Measurements from ENCODE around the gene FUCA1. TPM values are rescaled to one million over a fixed set of nuclear protein-coding genes. Genes with fewer than 3 reads are reported as not detected.

The FUCA1 gene
- total and polyA plus RNA-seq, 2 donors (not counting 3 experiments of a cell fraction or from before 2014, with no cell fraction given): 4.9 to 5.6 TPM

DNA sequence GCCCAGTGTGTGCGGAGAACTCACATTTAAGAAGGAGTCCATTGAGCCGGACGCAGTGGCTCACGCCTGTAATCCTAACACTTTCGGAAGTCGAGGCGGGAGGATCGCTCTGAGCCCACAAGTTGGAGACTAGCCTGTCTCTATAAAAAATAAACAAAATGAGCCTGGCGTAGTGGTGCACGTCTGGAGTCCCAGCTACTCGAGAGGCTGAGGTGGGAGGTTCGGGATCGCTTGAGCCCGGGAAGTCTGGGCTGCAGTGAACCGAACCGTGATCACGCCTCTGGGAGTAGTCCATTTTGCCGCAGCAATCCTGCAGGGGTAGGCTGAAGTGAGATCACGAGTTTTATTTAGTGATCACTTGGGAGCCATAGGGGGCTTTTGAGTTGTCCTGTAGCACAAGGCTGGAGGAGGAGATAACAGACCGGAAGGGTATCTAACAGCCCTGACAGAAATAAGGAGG, 497 bp upstream of the FUCA1 start:
- FAIRE-seq (no peak), DNase-seq (ENCODE audit: low read depth, low spot score) (no peak)
- POLR2A ChIA-PET: interaction anchor here (0.6 kb wide), 1 partner anchor 43 kb away, joined by 3 read pairs; no protein-coding TSS in a partner anchor
- TF ChIP-seq, protein P1, sequence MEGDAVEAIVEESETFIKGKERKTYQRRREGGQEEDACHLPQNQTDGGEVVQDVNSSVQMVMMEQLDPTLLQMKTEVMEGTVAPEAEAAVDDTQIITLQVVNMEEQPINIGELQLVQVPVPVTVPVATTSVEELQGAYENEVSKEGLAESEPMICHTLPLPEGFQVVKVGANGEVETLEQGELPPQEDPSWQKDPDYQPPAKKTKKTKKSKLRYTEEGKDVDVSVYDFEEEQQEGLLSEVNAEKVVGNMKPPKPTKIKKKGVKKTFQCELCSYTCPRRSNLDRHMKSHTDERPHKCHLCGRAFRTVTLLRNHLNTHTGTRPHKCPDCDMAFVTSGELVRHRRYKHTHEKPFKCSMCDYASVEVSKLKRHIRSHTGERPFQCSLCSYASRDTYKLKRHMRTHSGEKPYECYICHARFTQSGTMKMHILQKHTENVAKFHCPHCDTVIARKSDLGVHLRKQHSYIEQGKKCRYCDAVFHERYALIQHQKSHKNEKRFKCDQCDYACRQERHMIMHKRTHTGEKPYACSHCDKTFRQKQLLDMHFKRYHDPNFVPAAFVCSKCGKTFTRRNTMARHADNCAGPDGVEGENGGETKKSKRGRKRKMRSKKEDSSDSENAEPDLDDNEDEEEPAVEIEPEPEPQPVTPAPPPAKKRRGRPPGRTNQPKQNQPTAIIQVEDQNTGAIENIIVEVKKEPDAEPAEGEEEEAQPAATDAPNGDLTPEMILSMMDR (IDR thresholded peaks at IDR 0.05; ENCODE audit: extremely low read depth in 1 of 2, insufficient read depth in 1 of 2, low read depth in 1 of 2, low read length in 2 of 2): no peak
- TF ChIP-seq POLR2AphosphoS5 (IDR thresholded peaks at IDR 0.05; ENCODE audit: insufficient read depth, low read depth, low read length): no peak
- no peak for TF ChIP-seq FOS (IDR thresholded peaks at IDR 0.05; ENCODE audit: borderline replicate concordance, insufficient read depth, low read length)
- no TSS peak for BruUV-seq (replicated peaks)
- H3K27ac ChIP-seq (ENCODE audit: insufficient read depth, low read depth, low read length): no peak overlapping the region
- no peaks in the 10 kb centered on the region for H3K36me3 ChIP-seq (ENCODE audit: control insufficient read depth in 2 of 2, extremely low read depth in 1 of 2, insufficient read depth in 2 of 2, low read length in 2 of 2)
- CTCF ChIA-PET: interaction anchor here (0.7 to 2.2 kb wide), 8 partner anchors 13 to 244 kb away, joined by 3 to 18 read pairs (median 4); partner anchors contain the start of genes HMGCL and MYOM3
- H3K4me1 ChIP-seq (ENCODE audit: control insufficient read depth, extremely low read depth, insufficient read depth, low read length): peaks cover 4% of the 10 kb centered on the region
- peak overlapping the region in 2 of 3 experiments; percentile 52 to 61 for H3K4me3 ChIP-seq (replicated peaks in 1 of 3; ENCODE audit: insufficient read depth in 1 of 3, low read depth in 1 of 3, low read length in 3 of 3)
- H3K27me3 ChIP-seq (ENCODE audit: control insufficient read depth in 2 of 2, insufficient read depth in 2 of 2, low read length in 2 of 2): peaks cover 4 to 10% of the 10 kb centered on the region in 2 experiments
- H3K79me2 ChIP-seq (ENCODE audit: control insufficient read depth, insufficient read depth, low read length): no peaks in the 10 kb centered on the region
- H3K4me2 ChIP-seq (ENCODE audit: insufficient read depth, low read length): peak overlapping the region; percentile 77
- no peaks in the 10 kb centered on the region for H4K20me1 ChIP-seq (replicated peaks; ENCODE audit: control insufficient read depth, extremely low read depth, insufficient read depth, low read length)
- H3K9ac ChIP-seq (replicated peaks; ENCODE audit: extremely low read depth, insufficient read depth, low read length): no peak overlapping the region
- peak overlapping the region; percentile 97 for H2AFZ ChIP-seq (ENCODE audit: low read depth, low read length)
- intact Hi-C loops (cut with micrococcal nuclease): loop anchor here (1.0 to 2.0 kb wide), 6 partner anchors 28 to 96 kb away; partner anchors contain the start of genes HMGCL and PNRC2
- no peaks in the 10 kb centered on the region for H3K9me3 ChIP-seq (replicated peaks; ENCODE audit: control insufficient read depth, insufficient read depth, low read length)
- dilution Hi-C loops (cut with MboI; ENCODE audit: extremely low pct_ligation_motif_present, low sequenced_read_pairs): no loop called here
- H3K9me1 ChIP-seq (replicated peaks; ENCODE audit: control insufficient read depth, extremely low read depth, insufficient read depth, low read length): no peaks in the 10 kb centered on the region

DNA sequence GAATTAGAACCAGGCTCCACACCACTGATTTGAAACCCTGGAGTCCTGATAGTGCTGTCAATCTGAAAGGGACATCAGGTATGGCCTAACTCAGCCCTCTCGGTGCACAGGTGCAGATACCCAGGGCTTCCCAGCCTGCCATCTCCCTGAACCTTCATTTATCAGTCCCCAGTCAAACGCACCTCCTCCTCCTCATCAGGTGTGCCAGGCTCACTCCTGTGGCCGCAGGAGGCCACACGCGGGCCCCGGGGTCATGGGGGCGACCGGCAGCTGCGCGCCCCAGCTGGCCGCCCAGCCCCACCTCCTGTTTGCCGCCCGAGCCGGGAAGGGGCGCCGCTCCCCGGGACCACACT, 572 bp downstream of the FUCA1 start:
- DNase-seq (ENCODE audit: low read depth, low spot score) (no peak), FAIRE-seq (no peak)
- peak overlapping the region; percentile 49 to 61 (median 52) for H3K4me3 ChIP-seq (replicated peaks in 1 of 3; ENCODE audit: insufficient read depth in 1 of 3, low read depth in 1 of 3, low read length in 3 of 3)
- no peaks in the 10 kb centered on the region for H3K79me2 ChIP-seq (ENCODE audit: control insufficient read depth, insufficient read depth, low read length)
- ChIA-PET CTCF (interaction anchor here (0.5 to 2.2 kb wide), 6 partner anchors 12 to 178 kb away, joined by 3 to 18 read pairs (median 4); no protein-coding TSS in a partner anchor), POLR2A (no interaction called here)
- dilution Hi-C loops (cut with MboI; ENCODE audit: extremely low pct_ligation_motif_present, low sequenced_read_pairs) (no loop called here), intact Hi-C loops (cut with micrococcal nuclease) (no loop called here)
- no peaks in the 10 kb centered on the region for H3K36me3 ChIP-seq (ENCODE audit: control insufficient read depth in 2 of 2, extremely low read depth in 1 of 2, insufficient read depth in 2 of 2, low read length in 2 of 2)
- H4K20me1 ChIP-seq (replicated peaks; ENCODE audit: control insufficient read depth, extremely low read depth, insufficient read depth, low read length): no peaks in the 10 kb centered on the region
- BruUV-seq (replicated peaks): no TSS peak
- peak overlapping the region; percentile 77 for H3K4me2 ChIP-seq (ENCODE audit: insufficient read depth, low read length)
- H3K27me3 ChIP-seq (ENCODE audit: control insufficient read depth in 2 of 2, insufficient read depth in 2 of 2, low read length in 2 of 2): peaks cover 4 to 10% of the 10 kb centered on the region in 2 experiments
- H2AFZ ChIP-seq (ENCODE audit: low read depth, low read length): peak overlapping the region; percentile 97
- H3K9me3 ChIP-seq (replicated peaks; ENCODE audit: control insufficient read depth, insufficient read depth, low read length): no peaks in the 10 kb centered on the region
- H3K9ac ChIP-seq (replicated peaks; ENCODE audit: extremely low read depth, insufficient read depth, low read length): peak overlapping the region; percentile 18
- H3K27ac ChIP-seq (ENCODE audit: insufficient read depth, low read depth, low read length): no peak overlapping the region
- no peaks in the 10 kb centered on the region for H3K9me1 ChIP-seq (replicated peaks; ENCODE audit: control insufficient read depth, extremely low read depth, insufficient read depth, low read length)
- TF ChIP-seq, protein P1 (IDR thresholded peaks at IDR 0.05; ENCODE audit: extremely low read depth in 1 of 2, insufficient read depth in 1 of 2, low read depth in 1 of 2, low read length in 2 of 2): no peak
- peak; percentile 22 for TF ChIP-seq EZH2 (IDR thresholded peaks at IDR 0.05; ENCODE audit: borderline replicate concordance, low read depth, low read length, severe bottlenecking)
- H3K4me1 ChIP-seq (ENCODE audit: control insufficient read depth, extremely low read depth, insufficient read depth, low read length): peaks cover 4% of the 10 kb centered on the region
